ENCODE results near the gene MIOX. TPM values are rescaled to one million over a fixed set of nuclear protein-coding genes. Genes with fewer than 3 reads are reported as not detected.

The MIOX gene
- total and polyA plus RNA-seq, 9 of the 15 experiments (the other 6 are each of a cell fraction or from before 2014, with no cell fraction given): 0.08 TPM; not detected in 8

GRCh38 chr22:50505276-50505775 lies 18.7 kb downstream of the MIOX start:
- Histone ChIP-seq H2AFZ (ENCODE audit: low read depth, low read length) (no peak overlapping the region), H3K36me3 (ENCODE audit: control insufficient read depth, insufficient read depth, low read length) (peaks cover 24% of the 10 kb centered on the region; the same call in 1 of the 3 replicates), H3K4me3 (no peak overlapping the region), H4K20me1 (replicated peaks; ENCODE audit: control insufficient read depth, insufficient read depth, low read length) (no peaks in the 10 kb centered on the region), H3K9me1 (ENCODE audit: control insufficient read depth, insufficient read depth, low read length) (no peaks in the 10 kb centered on the region), H3K27ac (ENCODE audit: extremely low read depth, low read depth, low read length) (no peak overlapping the region), H3K79me2 (ENCODE audit: control insufficient read depth, insufficient read depth, low read length) (peaks cover 31% of the 10 kb centered on the region), H3K27me3 (ENCODE audit: control insufficient read depth in 2 of 2, insufficient read depth in 2 of 2, low read length in 2 of 2) (no peaks in the 10 kb centered on the region), H3K9me3 (replicated peaks; ENCODE audit: control insufficient read depth, insufficient read depth, low read depth, low read length) (0 out of 2 replicates have a peak, but pooled peaks cover 1% of the 10 kb centered on the region), H3K4me1 (replicated peaks in 1 of 2; ENCODE audit: control insufficient read depth in 2 of 2, insufficient read depth in 2 of 2, low read length in 2 of 2) (peaks cover 0 to 27% of the 10 kb centered on the region in 2 experiments; a peak in 3 of 5 replicates), H3K4me2 (ENCODE audit: insufficient read depth, low read length) (no peak overlapping the region), H3K9ac (ENCODE audit: insufficient read depth in 1 of 2, low read depth in 2 of 2, low read length in 2 of 2) (no peak overlapping the region)
- BruUV-seq (replicated peaks): no TSS peak
- intact Hi-C loops (cut with micrococcal nuclease): no loop called here
- ChIA-PET POLR2A (interaction anchor here (1.3 kb wide), 1 partner anchor 8 kb away, joined by 4 read pairs; no protein-coding TSS in a partner anchor), CTCF (ENCODE audit: low intra/inter-chr PET ratio) (no interaction called here)
- WGBS (ENCODE audit: insufficient coverage, low coverage, missing lambda C conversion rate): 100% methylated on average over 6 of the region's 14 CpGs
- in situ Hi-C loops (cut with MboI): no loop called here
- TF ChIP-seq HDGF (IDR thresholded peaks at IDR 0.05) (no peak), BRCA1 (IDR thresholded peaks at IDR 0.05) (no peak), BRCA1 (CRISPR knock-in tag; IDR thresholded peaks at IDR 0.05) (no peak), GABPA (tag; conservative IDR thresholded peaks at IDR 0.05; ENCODE audit: low read depth) (no peak), VEZF1 (CRISPR knock-in tag; IDR thresholded peaks at IDR 0.05) (no peak), FOXJ3 (CRISPR knock-in tag; IDR thresholded peaks at IDR 0.05) (no peak), PHF20 (IDR thresholded peaks at IDR 0.05; ENCODE audit: partially characterized antibody) (no peak), TARDBP (IDR thresholded peaks at IDR 0.05) (no peak), ZC3H8 (IDR thresholded peaks at IDR 0.05) (no peak), NR1H2 (CRISPR knock-in tag; IDR thresholded peaks at IDR 0.05) (no peak), RFX7 (CRISPR knock-in tag; IDR thresholded peaks at IDR 0.05) (no peak), HMG20A (CRISPR knock-in tag; conservative IDR thresholded peaks at IDR 0.05) (no peak), PTRF (tag; IDR thresholded peaks at IDR 0.05) (no peak)
- DNase-seq (ENCODE audit: extremely low read depth in 1 of 4, low spot score in 3 of 4) (no peak), ATAC-seq (no peak), FAIRE-seq (no peak)
